Kidney epithelial cell (primary cell): ENCODE results near the gene TTC21A. TPM values are rescaled to one million over a fixed set of nuclear protein-coding genes. Genes with fewer than 3 reads are reported as not detected.

Experiments
- DNase-seq: peaks from one replicate; pipeline ENCODE4 v3.0.0-alpha.2; 2010; ENCODE audit warnings: low read depth
- H3K27me3 ChIP-seq: 2 replicates; pipeline ENCODE4 v1.6.0; 2011; ENCODE audit warnings: low read length; ENCODE audit not compliant: control insufficient read depth, insufficient read depth
- H3K36me3 ChIP-seq: 2 replicates; pipeline ENCODE4 v1.5.1; 2011; ENCODE audit warnings: low read length; ENCODE audit not compliant: control insufficient read depth, insufficient read depth
- H3K4me3 ChIP-seq: 2 replicates; pipeline ENCODE4 v1.5.1; 2011; ENCODE audit warnings: low read depth, mild to moderate bottlenecking, control low read depth, low read length
- CTCF ChIP-seq: IDR thresholded peaks from 2 replicates; pipeline ENCODE4 v1.5.1; 2011; ENCODE audit warnings: mild to moderate bottlenecking, moderate library complexity, low read length, control low read depth, inconsistent platforms; ENCODE audit not compliant: insufficient read depth, poor library complexity, severe bottlenecking
- total RNA-seq: library from RNA; depleted of rRNA; stranded (reverse); fragments of >200 nt; gene quantifications from 2 replicates; pipeline ENCODE4 v1.2.3, GENCODE V29; 2015

The TTC21A gene
- total RNA-seq, 1 donor from 2014 or later: 6.7 TPM

GRCh38 chr3:39096775-39097174, 10.7 kb upstream of the TTC21A start:
- no peak for DNase-seq
- peaks cover 6% of the 10 kb centered on the region for H3K36me3 ChIP-seq
- no peak for TF ChIP-seq CTCF
- no peaks in the 10 kb centered on the region for H3K27me3 ChIP-seq
- H3K4me3 ChIP-seq: no peak overlapping the region

- H3K36me3 ChIP-seq: peaks cover 6% of the 10 kb centered on the region
- DNase-seq: no peak
- H3K27me3 ChIP-seq: no peaks in the 10 kb centered on the region
- no peak overlapping the region for H3K4me3 ChIP-seq
- no peak for TF ChIP-seq CTCF
Measured at GRCh38 chr3:39097716-39098472, 9.6 kb upstream of the TTC21A start.

GRCh38 chr3:39098473-39099000, 8.9 kb upstream of the TTC21A start:
- Histone ChIP-seq H3K36me3 (peaks cover 6% of the 10 kb centered on the region), H3K4me3 (no peak overlapping the region), H3K27me3 (no peaks in the 10 kb centered on the region)
- DNase-seq: no peak
- TF ChIP-seq CTCF: no peak

- TF ChIP-seq CTCF: no peak
- H3K36me3 ChIP-seq: peaks cover 6% of the 10 kb centered on the region
- H3K4me3 ChIP-seq: no peak overlapping the region
- no peak for DNase-seq
- no peaks in the 10 kb centered on the region for H3K27me3 ChIP-seq
Measured at GRCh38 chr3:39099242-39099641, 8.2 kb upstream of the TTC21A start.

- Histone ChIP-seq H3K27me3 (no peaks in the 10 kb centered on the region), H3K4me3 (no peak overlapping the region), H3K36me3 (peaks cover 6% of the 10 kb centered on the region)
- no peak for DNase-seq
- no peak for TF ChIP-seq CTCF
Measured at GRCh38 chr3:39099738-39100499, 7.6 kb upstream of the TTC21A start.
